Measurements from ENCODE around the gene ITPR3.

ITPR3 gene

GRCh38 chr6:33607126-33607783, 13.9 kb upstream of the ITPR3 start:
- DNase-seq = no peak
- H3K27ac Mint-ChIP-seq = no peak overlapping the region
- H3K36me3 Mint-ChIP-seq (ENCODE audit: low read depth) = no peaks in the 10 kb centered on the region
- H3K4me3 Mint-ChIP-seq = no peak overlapping the region
- TF ChIP-seq, protein P1, sequence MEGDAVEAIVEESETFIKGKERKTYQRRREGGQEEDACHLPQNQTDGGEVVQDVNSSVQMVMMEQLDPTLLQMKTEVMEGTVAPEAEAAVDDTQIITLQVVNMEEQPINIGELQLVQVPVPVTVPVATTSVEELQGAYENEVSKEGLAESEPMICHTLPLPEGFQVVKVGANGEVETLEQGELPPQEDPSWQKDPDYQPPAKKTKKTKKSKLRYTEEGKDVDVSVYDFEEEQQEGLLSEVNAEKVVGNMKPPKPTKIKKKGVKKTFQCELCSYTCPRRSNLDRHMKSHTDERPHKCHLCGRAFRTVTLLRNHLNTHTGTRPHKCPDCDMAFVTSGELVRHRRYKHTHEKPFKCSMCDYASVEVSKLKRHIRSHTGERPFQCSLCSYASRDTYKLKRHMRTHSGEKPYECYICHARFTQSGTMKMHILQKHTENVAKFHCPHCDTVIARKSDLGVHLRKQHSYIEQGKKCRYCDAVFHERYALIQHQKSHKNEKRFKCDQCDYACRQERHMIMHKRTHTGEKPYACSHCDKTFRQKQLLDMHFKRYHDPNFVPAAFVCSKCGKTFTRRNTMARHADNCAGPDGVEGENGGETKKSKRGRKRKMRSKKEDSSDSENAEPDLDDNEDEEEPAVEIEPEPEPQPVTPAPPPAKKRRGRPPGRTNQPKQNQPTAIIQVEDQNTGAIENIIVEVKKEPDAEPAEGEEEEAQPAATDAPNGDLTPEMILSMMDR (IDR thresholded peaks at IDR 0.05) = no peak
- peaks cover 31% of the 10 kb centered on the region for H3K27me3 Mint-ChIP-seq (ENCODE audit: low read depth, poor library complexity)
- H3K9me3 Mint-ChIP-seq = peaks cover 10% of the 10 kb centered on the region
- peaks cover 32% of the 10 kb centered on the region for H3K4me1 Mint-ChIP-seq

GRCh38 chr6:33607784-33608161, 13.3 kb upstream of the ITPR3 start:
- no peak overlapping the region for H3K27ac Mint-ChIP-seq
- no peaks in the 10 kb centered on the region for H3K36me3 Mint-ChIP-seq (ENCODE audit: low read depth)
- DNase-seq = no peak
- peaks cover 32% of the 10 kb centered on the region for H3K4me1 Mint-ChIP-seq
- TF ChIP-seq, protein P1 (IDR thresholded peaks at IDR 0.05) = no peak
- no peak overlapping the region for H3K4me3 Mint-ChIP-seq
- H3K9me3 Mint-ChIP-seq = peaks cover 12% of the 10 kb centered on the region
- peaks cover 33% of the 10 kb centered on the region for H3K27me3 Mint-ChIP-seq (ENCODE audit: low read depth, poor library complexity)

DNA sequence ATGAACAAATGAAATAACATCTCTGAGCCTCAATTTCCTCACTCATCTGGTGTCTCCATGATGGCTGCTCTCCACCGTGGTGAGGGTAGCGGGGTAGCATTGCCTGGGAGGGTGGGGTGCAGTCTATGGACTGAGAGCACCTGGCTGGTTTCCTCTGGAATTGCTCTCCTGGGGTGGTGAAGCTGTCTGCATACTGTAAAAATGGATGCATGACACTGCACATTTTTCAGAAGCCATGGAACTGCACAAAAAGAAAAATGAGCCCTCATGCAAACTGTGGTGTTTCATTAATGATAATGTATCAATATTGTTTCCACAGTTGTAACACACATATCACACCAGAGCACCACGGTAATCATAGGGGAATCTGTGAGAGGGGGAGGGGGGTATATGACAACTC, 12.1 kb upstream of the ITPR3 start:
- no peak for DNase-seq
- peaks cover 38% of the 10 kb centered on the region for H3K4me1 Mint-ChIP-seq
- no peak overlapping the region for H3K27ac Mint-ChIP-seq

DNA sequence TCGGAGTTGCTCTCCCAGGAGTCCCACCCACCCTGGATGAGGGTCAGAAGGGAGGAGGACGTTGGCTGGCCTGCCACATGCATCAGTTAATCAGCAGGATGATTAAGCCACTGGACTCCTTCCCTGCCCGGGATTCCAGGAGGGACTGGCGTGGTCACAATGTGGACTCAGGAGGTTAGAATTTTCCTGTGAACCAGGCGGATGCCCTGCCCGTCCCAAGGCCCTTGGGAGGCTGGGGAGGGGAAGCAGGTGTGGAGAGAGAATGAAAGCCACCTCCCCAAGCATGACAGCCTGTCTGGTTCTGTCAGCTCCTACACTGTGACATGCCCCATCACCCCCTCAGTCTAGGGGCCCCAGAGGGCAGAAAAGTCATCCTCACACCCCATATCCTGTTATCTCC, 11.6 kb upstream of the ITPR3 start:
- DNase-seq = no peak
- Mint-ChIP-seq H3K9me3 (peaks cover 12% of the 10 kb centered on the region), H3K4me3 (no peak overlapping the region), H3K4me1 (peaks cover 38% of the 10 kb centered on the region), H3K27me3 (ENCODE audit: low read depth, poor library complexity) (peaks cover 33% of the 10 kb centered on the region), H3K36me3 (ENCODE audit: low read depth) (no peaks in the 10 kb centered on the region), H3K27ac (peak overlapping the region; percentile 85)
- TF ChIP-seq, protein P1 (IDR thresholded peaks at IDR 0.05) = no peak

More for the DNA sequence above, 12.1 kb upstream of the ITPR3 start:
- Mint-ChIP-seq H3K36me3 (ENCODE audit: low read depth) (no peaks in the 10 kb centered on the region), H3K27me3 (ENCODE audit: low read depth, poor library complexity) (peaks cover 32% of the 10 kb centered on the region), H3K4me3 (no peak overlapping the region), H3K9me3 (peaks cover 12% of the 10 kb centered on the region)
- TF ChIP-seq, protein P1 (IDR thresholded peaks at IDR 0.05) = no peak

GRCh38 chr6:33610067-33610466, 11.1 kb upstream of the ITPR3 start:
- Mint-ChIP-seq H3K27ac (peak overlapping the region; percentile 85), H3K36me3 (ENCODE audit: low read depth) (no peaks in the 10 kb centered on the region), H3K27me3 (ENCODE audit: low read depth, poor library complexity) (peaks cover 33% of the 10 kb centered on the region), H3K4me1 (peaks cover 38% of the 10 kb centered on the region), H3K4me3 (peak overlapping the region; percentile 43), H3K9me3 (peaks cover 8% of the 10 kb centered on the region)
- TF ChIP-seq, protein P1 (IDR thresholded peaks at IDR 0.05) = no peak
- no peak for DNase-seq

Data from nephron progenitor cell (in vitro differentiated cells).